DOHH2 (cell line): Measurements from ENCODE around the gene PYGB.

ENCODE experiments used
- CTCF ChIP-seq: fragments of 200-600 bp; sonication (generic); IDR thresholded peaks from one replicate; pipeline ENCODE4 v1.5.1; 2014; ENCODE audit warnings: antibody characterized with exemption, mild to moderate bottlenecking, low read depth, low read length; ENCODE audit not compliant: poor library complexity, severe bottlenecking
- EZH2phosphoT487 ChIP-seq: fragments of 200-600 bp; sonication (generic); IDR thresholded peaks from 2 replicates; pipeline ENCODE4 v1.6.1; 2017; ENCODE audit warnings: borderline replicate concordance, mild to moderate bottlenecking, antibody characterized with exemption, low read length, moderate library complexity, mixed read lengths

- TF ChIP-seq CTCF (no peak), EZH2phosphoT487 (no peak)
Observed at GRCh38 chr20:25321262-25321831, 73.5 kb downstream of the PYGB start.
